HepG2 (cell line): ENCODE measurements around the gene CARS1. TPM values are rescaled to one million over a fixed set of nuclear protein-coding genes. Genes with fewer than 3 reads are reported as not detected.

ENCODE experiments used
- polyA plus RNA-seq, 8 experiments: library from polyadenylated mRNA; depleted of rRNA in 3 of 8; stranded (reverse) in 7 of 8; unstranded in 1 of 8; fragments of >200 nt; fragmentation: Illumina TruSeq in 4 of 8; extraction: Trizol in 4 of 8; gene quantifications; 2 replicates each; pipeline versions ENCODE4 v1.2.1 to v1.2.3, GENCODE V29; 2011 to 2016; ENCODE audit warnings: low read depth in 4 of 8, missing spikeins in 1 of 8, mixed read lengths in 1 of 8; ENCODE audit not compliant: insufficient read depth in 1 of 8
- small RNA-seq, 3 experiments: library from RNA; depleted of rRNA; stranded (forward); fragments of <200 nt; gene quantifications; one replicate each; pipeline ENCODE3, GENCODE V24; 2012; ENCODE audit warnings: low read depth in 2 of 3, low replicate concordance in 1 of 3; ENCODE audit not compliant: insufficient read length in 3 of 3, insufficient read depth in 2 of 3
- total RNA-seq, 5 experiments: library from RNA; depleted of rRNA; stranded (reverse); fragments of >200 nt; fragmentation: Illumina TruSeq; extraction: Trizol; gene quantifications; 2 replicates each; pipeline ENCODE4 v1.2.3, GENCODE V29; 2016; ENCODE audit warnings: low read depth in 1 of 5

The CARS1 gene
- total and polyA plus RNA-seq, 2 of the 13 experiments (the other 11 are each of a cell fraction or from before 2014, with no cell fraction given), result 33.8 to 47.0 TPM

Small RNAs within 50 kb of the gene (small RNA-seq; reads per million reads assigned to genes)
- 0 reads per million in 3 experiments for gene RNU1-91P
- 3.9 to 31.9 (median 11.1) reads per million in 3 experiments for gene SNORA54

Other genes starting within 250 kb of the CARS1 start
- not detected in 2 replicates for gene CDKN1C, start 171.6 kb downstream of the CARS1 start, total RNA-seq (2016; rRNA removed; fragmentation: Illumina TruSeq; extraction: Trizol)
- not detected in 2 replicates for gene CDKN1C, start 171.6 kb downstream of the CARS1 start, polyA plus RNA-seq (2011; rRNA removed)
- gene PHLDA2, start 128.0 kb downstream of the CARS1 start, total RNA-seq (2016; rRNA removed; fragmentation: Illumina TruSeq; extraction: Trizol), result 0.36 and 0.55 TPM in 2 replicates
- gene PHLDA2, start 128.0 kb downstream of the CARS1 start, polyA plus RNA-seq (2011; rRNA removed), result 0.78 and 1.5 TPM in 2 replicates
- gene NAP1L4, start 65.1 kb downstream of the CARS1 start, total RNA-seq (2016; rRNA removed; fragmentation: Illumina TruSeq; extraction: Trizol), result 186 and 213 TPM in 2 replicates
- 64.0 and 71.5 TPM in 2 replicates for gene NAP1L4, start 65.1 kb downstream of the CARS1 start, polyA plus RNA-seq (2011; rRNA removed)
- gene OSBPL5, start 107.9 kb upstream of the CARS1 start, total RNA-seq (2016; rRNA removed; fragmentation: Illumina TruSeq; extraction: Trizol), result not detected in 2 replicates
- not detected in 2 replicates for gene OSBPL5, start 107.9 kb upstream of the CARS1 start, polyA plus RNA-seq (2011; rRNA removed)
- gene MRGPRG, start 161.4 kb upstream of the CARS1 start, total RNA-seq (2016; rRNA removed; fragmentation: Illumina TruSeq; extraction: Trizol), result not detected in 2 replicates
- not detected in 2 replicates for gene MRGPRG, start 161.4 kb upstream of the CARS1 start, polyA plus RNA-seq (2011; rRNA removed)
- not detected in 2 replicates for gene MRGPRE, start 175.0 kb upstream of the CARS1 start, total RNA-seq (2016; rRNA removed; fragmentation: Illumina TruSeq; extraction: Trizol)
- gene MRGPRE, start 175.0 kb upstream of the CARS1 start, polyA plus RNA-seq (2011; rRNA removed), result not detected in 2 replicates